ENCODE measurements around the gene MAP1B. TPM values are rescaled to one million over a fixed set of nuclear protein-coding genes. Genes with fewer than 3 reads are reported as not detected.

The MAP1B gene
- total RNA-seq, 1 experiment from 2014 or later = 34.6 TPM

- no peaks in the 10 kb centered on the region for H3K36me3 Mint-ChIP-seq (ENCODE audit: insufficient read depth, unreplicated experiment)
- H3K27me3 Mint-ChIP-seq (ENCODE audit: unreplicated experiment) = no peaks in the 10 kb centered on the region
- H3K4me3 Mint-ChIP-seq (ENCODE audit: low read depth, unreplicated experiment) = no peak overlapping the region
- no TSS peak for BruUV-seq (replicated peaks)
- no peak for TF ChIP-seq CTCF (IDR thresholded peaks at IDR 0.05; ENCODE audit: unreplicated experiment)
- DNase-seq = no peak
- CTCF ChIA-PET = no interaction called here
- H3K4me1 Mint-ChIP-seq (ENCODE audit: low read depth, unreplicated experiment) = no peaks in the 10 kb centered on the region
- intact Hi-C loops (cut with micrococcal nuclease; ENCODE audit: unreplicated experiment) = no loop called here
- no peaks in the 10 kb centered on the region for H3K9me3 Mint-ChIP-seq (ENCODE audit: low read depth, unreplicated experiment)
- H3K27ac Mint-ChIP-seq (ENCODE audit: unreplicated experiment) = no peak overlapping the region
These were observed 145.4 kb downstream of the MAP1B start for GRCh38 chr5:72252574-72253155.

GRCh38 chr5:72255237-72255636 lies 148.0 kb downstream of the MAP1B start:
- CTCF ChIA-PET = no interaction called here
- DNase-seq = no peak
- intact Hi-C loops (cut with micrococcal nuclease; ENCODE audit: unreplicated experiment) = no loop called here
- TF ChIP-seq CTCF (IDR thresholded peaks at IDR 0.05; ENCODE audit: unreplicated experiment) = no peak
- H3K27ac Mint-ChIP-seq (ENCODE audit: unreplicated experiment) = no peak overlapping the region
- H3K9me3 Mint-ChIP-seq (ENCODE audit: low read depth, unreplicated experiment) = no peaks in the 10 kb centered on the region
- H3K36me3 Mint-ChIP-seq (ENCODE audit: insufficient read depth, unreplicated experiment) = no peaks in the 10 kb centered on the region
- no peaks in the 10 kb centered on the region for H3K4me1 Mint-ChIP-seq (ENCODE audit: low read depth, unreplicated experiment)
- no TSS peak for BruUV-seq (replicated peaks)
- H3K27me3 Mint-ChIP-seq (ENCODE audit: unreplicated experiment) = no peaks in the 10 kb centered on the region
- no peak overlapping the region for H3K4me3 Mint-ChIP-seq (ENCODE audit: low read depth, unreplicated experiment)

- Mint-ChIP-seq H3K4me1 (ENCODE audit: low read depth, unreplicated experiment) (no peaks in the 10 kb centered on the region), H3K9me3 (ENCODE audit: low read depth, unreplicated experiment) (no peaks in the 10 kb centered on the region), H3K36me3 (ENCODE audit: insufficient read depth, unreplicated experiment) (no peaks in the 10 kb centered on the region), H3K4me3 (ENCODE audit: low read depth, unreplicated experiment) (no peak overlapping the region), H3K27ac (ENCODE audit: unreplicated experiment) (no peak overlapping the region), H3K27me3 (ENCODE audit: unreplicated experiment) (no peaks in the 10 kb centered on the region)
- intact Hi-C loops (cut with micrococcal nuclease; ENCODE audit: unreplicated experiment) = no loop called here
- CTCF ChIA-PET = no interaction called here
- no peak for TF ChIP-seq CTCF (IDR thresholded peaks at IDR 0.05; ENCODE audit: unreplicated experiment)
- DNase-seq = no peak
- BruUV-seq (replicated peaks) = no TSS peak
These were observed 148.4 kb downstream of the MAP1B start for GRCh38 chr5:72255670-72256069.

- Mint-ChIP-seq H3K4me1 (ENCODE audit: low read depth, unreplicated experiment) (no peaks in the 10 kb centered on the region), H3K36me3 (ENCODE audit: insufficient read depth, unreplicated experiment) (no peaks in the 10 kb centered on the region), H3K27ac (ENCODE audit: unreplicated experiment) (no peak overlapping the region), H3K9me3 (ENCODE audit: low read depth, unreplicated experiment) (no peaks in the 10 kb centered on the region), H3K27me3 (ENCODE audit: unreplicated experiment) (no peaks in the 10 kb centered on the region), H3K4me3 (ENCODE audit: low read depth, unreplicated experiment) (no peak overlapping the region)
- BruUV-seq (replicated peaks) = no TSS peak
- no peak for TF ChIP-seq CTCF (IDR thresholded peaks at IDR 0.05; ENCODE audit: unreplicated experiment)
- CTCF ChIA-PET = interaction anchor here (0.7 kb wide), 1 partner anchor 42 kb away, joined by 4 read pairs; no protein-coding TSS in a partner anchor
- no peak for DNase-seq
- intact Hi-C loops (cut with micrococcal nuclease; ENCODE audit: unreplicated experiment) = no loop called here
These were observed 149.3 kb downstream of the MAP1B start for GRCh38 chr5:72256536-72256935.

Small RNAs within 50 kb of the gene (microRNA-seq; reads per million reads assigned to microRNA genes)
- gene MIR4803 = not detected

Other genes starting within 250 kb of the MAP1B start
- 57.7 and 61.2 TPM in 2 replicates for gene MRPS27, start 212.8 kb downstream of the MAP1B start, total RNA-seq (2022)
- gene PTCD2, start 212.9 kb downstream of the MAP1B start, total RNA-seq (2022) = 14.3 and 16.2 TPM in 2 replicates

All from Calu3 (cell line).